Measurements from ENCODE around the gene EVI5L. TPM values are rescaled to one million over a fixed set of nuclear protein-coding genes. Genes with fewer than 3 reads are reported as not detected.
A peak's percentile ranks its signal among the peaks of the same experiment; 100 is the strongest.

Gene EVI5L
- total and polyA plus RNA-seq, 2 of the 13 experiments (the other 11 are each of a cell fraction or from before 2014, with no cell fraction given), result 1.7 to 2.4 TPM

DNA sequence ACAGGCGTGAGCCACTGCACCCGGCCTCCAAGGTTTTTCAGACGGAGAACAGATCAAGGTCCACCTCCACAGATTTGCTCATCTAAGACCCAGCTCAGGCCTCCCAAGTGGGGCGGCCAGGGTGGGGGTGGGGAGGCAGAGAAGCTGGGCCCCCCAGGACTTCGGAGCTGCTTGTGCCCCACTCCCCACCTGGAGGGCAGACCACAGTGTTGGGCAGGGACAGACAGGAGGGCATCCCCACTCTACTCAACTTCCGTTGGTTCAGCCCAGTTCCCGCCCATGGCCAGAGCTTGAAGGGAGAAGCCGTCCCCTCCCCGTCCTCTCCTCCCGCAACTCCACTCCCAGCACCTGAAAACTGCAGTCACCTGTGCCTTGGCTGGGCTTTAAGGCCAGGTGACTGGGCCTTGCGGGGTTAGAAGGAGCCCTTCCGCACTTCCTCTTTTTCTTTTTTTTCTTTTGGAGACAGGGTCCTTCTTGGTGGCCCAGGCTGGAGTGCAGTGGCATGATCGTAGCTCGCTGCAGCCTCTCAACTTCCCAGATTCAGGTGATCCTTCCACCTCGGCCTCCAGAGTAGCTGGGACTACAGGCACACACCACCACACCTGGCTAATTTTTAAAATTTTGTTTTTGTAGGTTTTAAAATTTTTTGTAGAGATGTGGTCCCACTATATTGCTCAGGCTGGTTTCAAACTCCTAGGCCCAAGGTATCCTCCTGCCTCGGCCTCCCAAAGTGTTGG, 57.6 kb downstream of the EVI5L start (continued):
- TF ChIP-seq ZFP37 (CRISPR knock-in tag; IDR thresholded peaks at IDR 0.05; ENCODE audit: borderline replicate concordance) (no peak), SAP130 (CRISPR knock-in tag; IDR thresholded peaks at IDR 0.05; ENCODE audit: low read depth) (peak; percentile 42), SATB2 (CRISPR knock-in tag; IDR thresholded peaks at IDR 0.05) (no peak), ZNF224 (CRISPR knock-in tag; IDR thresholded peaks at IDR 0.05) (no peak), HOXA3 (CRISPR knock-in tag; IDR thresholded peaks at IDR 0.05) (0 out of 2 replicates have a peak, but pooled peaks have one; percentile 31), GTF2F1 (IDR thresholded peaks at IDR 0.05; ENCODE audit: low read length) (no peak), ZNF598 (CRISPR knock-in tag; IDR thresholded peaks at IDR 0.05; ENCODE audit: borderline replicate concordance) (0 out of 2 replicates have a peak, but pooled peaks have one; percentile 3), KLF9 (CRISPR knock-in tag; IDR thresholded peaks at IDR 0.05; ENCODE audit: low read depth) (no peak), FOXK1 (CRISPR knock-in tag; IDR thresholded peaks at IDR 0.05; ENCODE audit: borderline replicate concordance, low read depth) (no peak), ZNF274 (CRISPR knock-in tag; IDR thresholded peaks at IDR 0.05) (peak; percentile 60; the same call in 1 of the 2 replicates), ZSCAN30 (CRISPR knock-in tag; IDR thresholded peaks at IDR 0.05) (no peak), TRAFD1 (CRISPR knock-in tag; IDR thresholded peaks at IDR 0.05; ENCODE audit: borderline replicate concordance) (no peak), ZBTB42 (CRISPR knock-in tag; IDR thresholded peaks at IDR 0.05) (no peak), ZNF354B (CRISPR knock-in tag; IDR thresholded peaks at IDR 0.05) (no peak), TEAD3 (CRISPR knock-in tag; optimal IDR thresholded peaks at IDR 0.05; ENCODE audit: borderline replicate concordance) (no peak), MNT (IDR thresholded peaks at IDR 0.05) (no peak), ARNT2 (CRISPR knock-in tag; IDR thresholded peaks at IDR 0.05; ENCODE audit: low read depth) (no peak)
- TF ChIP-seq, protein P1, sequence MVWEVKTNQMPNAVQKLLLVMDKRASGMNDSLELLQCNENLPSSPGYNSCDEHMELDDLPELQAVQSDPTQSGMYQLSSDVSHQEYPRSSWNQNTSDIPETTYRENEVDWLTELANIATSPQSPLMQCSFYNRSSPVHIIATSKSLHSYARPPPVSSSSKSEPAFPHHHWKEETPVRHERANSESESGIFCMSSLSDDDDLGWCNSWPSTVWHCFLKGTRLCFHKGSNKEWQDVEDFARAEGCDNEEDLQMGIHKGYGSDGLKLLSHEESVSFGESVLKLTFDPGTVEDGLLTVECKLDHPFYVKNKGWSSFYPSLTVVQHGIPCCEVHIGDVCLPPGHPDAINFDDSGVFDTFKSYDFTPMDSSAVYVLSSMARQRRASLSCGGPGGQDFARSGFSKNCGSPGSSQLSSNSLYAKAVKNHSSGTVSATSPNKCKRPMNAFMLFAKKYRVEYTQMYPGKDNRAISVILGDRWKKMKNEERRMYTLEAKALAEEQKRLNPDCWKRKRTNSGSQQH (CRISPR knock-in tag; IDR thresholded peaks at IDR 0.05; ENCODE audit: low read depth), result no peak
- TF ChIP-seq, protein P2, sequence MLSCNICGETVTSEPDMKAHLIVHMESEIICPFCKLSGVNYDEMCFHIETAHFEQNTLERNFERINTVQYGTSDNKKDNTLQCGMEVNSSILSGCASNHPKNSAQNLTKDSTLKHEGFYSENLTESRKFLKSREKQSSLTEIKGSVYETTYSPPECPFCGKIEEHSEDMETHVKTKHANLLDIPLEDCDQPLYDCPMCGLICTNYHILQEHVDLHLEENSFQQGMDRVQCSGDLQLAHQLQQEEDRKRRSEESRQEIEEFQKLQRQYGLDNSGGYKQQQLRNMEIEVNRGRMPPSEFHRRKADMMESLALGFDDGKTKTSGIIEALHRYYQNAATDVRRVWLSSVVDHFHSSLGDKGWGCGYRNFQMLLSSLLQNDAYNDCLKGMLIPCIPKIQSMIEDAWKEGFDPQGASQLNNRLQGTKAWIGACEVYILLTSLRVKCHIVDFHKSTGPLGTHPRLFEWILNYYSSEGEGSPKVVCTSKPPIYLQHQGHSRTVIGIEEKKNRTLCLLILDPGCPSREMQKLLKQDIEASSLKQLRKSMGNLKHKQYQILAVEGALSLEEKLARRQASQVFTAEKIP (CRISPR knock-in tag; IDR thresholded peaks at IDR 0.05; ENCODE audit: borderline replicate concordance), result no peak
- TF ChIP-seq, protein P3, sequence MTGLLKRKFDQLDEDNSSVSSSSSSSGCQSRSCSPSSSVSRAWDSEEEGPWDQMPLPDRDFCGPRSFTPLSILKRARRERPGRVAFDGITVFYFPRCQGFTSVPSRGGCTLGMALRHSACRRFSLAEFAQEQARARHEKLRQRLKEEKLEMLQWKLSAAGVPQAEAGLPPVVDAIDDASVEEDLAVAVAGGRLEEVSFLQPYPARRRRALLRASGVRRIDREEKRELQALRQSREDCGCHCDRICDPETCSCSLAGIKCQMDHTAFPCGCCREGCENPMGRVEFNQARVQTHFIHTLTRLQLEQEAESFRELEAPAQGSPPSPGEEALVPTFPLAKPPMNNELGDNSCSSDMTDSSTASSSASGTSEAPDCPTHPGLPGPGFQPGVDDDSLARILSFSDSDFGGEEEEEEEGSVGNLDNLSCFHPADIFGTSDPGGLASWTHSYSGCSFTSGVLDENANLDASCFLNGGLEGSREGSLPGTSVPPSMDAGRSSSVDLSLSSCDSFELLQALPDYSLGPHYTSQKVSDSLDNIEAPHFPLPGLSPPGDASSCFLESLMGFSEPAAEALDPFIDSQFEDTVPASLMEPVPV (CRISPR knock-in tag; IDR thresholded peaks at IDR 0.05), result no peak
